Measurements from ENCODE around the gene MGAT4C. TPM values are rescaled to one million over a fixed set of nuclear protein-coding genes. Genes with fewer than 3 reads are reported as not detected.
"Not testable (repeated sequence)": the region's sequence is repeated elsewhere in the genome, so short reads cannot be mapped to it uniquely, and the experiment has no call there.

Gene MGAT4C
- total RNA-seq (2.6 and 2.9 TPM in 2 replicates), polyA plus RNA-seq (4.8 and 4.9 TPM in 2 replicates)

GRCh38 chr12:86256163-86256562, at the start of gene MGAT4C:
MGAT4C (minus strand) TSS chr12:86256391.
- Histone ChIP-seq H3K4me1 (ENCODE audit: insufficient read depth) (no peaks in the 10 kb centered on the region), H2AFZ (no peak within 1 kb of the TSS), H3K36me3 (replicated peaks; ENCODE audit: insufficient read depth, low read depth) (no peaks in the 10 kb centered on the region), H3K9me2 (replicated peaks; ENCODE audit: insufficient read depth) (no peaks in the 10 kb centered on the region), H3K27ac (no peak within 1 kb of the TSS), H3K4me3 (no peak within 1 kb of the TSS), H4K20me1 (ENCODE audit: insufficient read depth, poor library complexity, severe bottlenecking) (no peaks in the 10 kb centered on the region), H3K4me2 (peak within 1 kb of the TSS; percentile 17), H3K79me2 (no peaks in the 10 kb centered on the region), H3K9me3 (ENCODE audit: low read depth) (no peaks in the 10 kb centered on the region), H3K27me3 (no peaks in the 10 kb centered on the region)
- TF ChIP-seq EZH2phosphoT487 (IDR thresholded peaks at IDR 0.05; ENCODE audit: low read depth, severe bottlenecking, unreplicated experiment): no peak
- no peak for TF ChIP-seq EZH2 (IDR thresholded peaks at IDR 0.05; ENCODE audit: borderline replicate concordance)
- TF ChIP-seq CTCF (IDR thresholded peaks at IDR 0.05; ENCODE audit: poor library complexity): no peak
- 24% methylated on average over 3 of the region's 3 CpGs for WGBS (ENCODE audit: low lambda C conversion rate, missing lambda C conversion rate)
- peak; percentile 11 for DNase-seq (ENCODE audit: low spot score)

GRCh38 chr12:86296396-86296795, 40.2 kb upstream of the MGAT4C start:
- H3K4me1 ChIP-seq (ENCODE audit: insufficient read depth); H3K36me3 ChIP-seq (replicated peaks; ENCODE audit: insufficient read depth, low read depth); H3K9me3 ChIP-seq (ENCODE audit: low read depth); H4K20me1 ChIP-seq (ENCODE audit: insufficient read depth, poor library complexity, severe bottlenecking); DNase-seq (ENCODE audit: low spot score); H3K4me2 ChIP-seq; H2AFZ ChIP-seq; H3K79me2 ChIP-seq; H3K27me3 ChIP-seq; H3K27ac ChIP-seq; H3K9me2 ChIP-seq (replicated peaks; ENCODE audit: insufficient read depth); H3K4me3 ChIP-seq: not testable (repeated sequence)
- WGBS (ENCODE audit: low lambda C conversion rate, missing lambda C conversion rate): over 99% methylated on average over 25 of the region's 31 CpGs

DNA sequence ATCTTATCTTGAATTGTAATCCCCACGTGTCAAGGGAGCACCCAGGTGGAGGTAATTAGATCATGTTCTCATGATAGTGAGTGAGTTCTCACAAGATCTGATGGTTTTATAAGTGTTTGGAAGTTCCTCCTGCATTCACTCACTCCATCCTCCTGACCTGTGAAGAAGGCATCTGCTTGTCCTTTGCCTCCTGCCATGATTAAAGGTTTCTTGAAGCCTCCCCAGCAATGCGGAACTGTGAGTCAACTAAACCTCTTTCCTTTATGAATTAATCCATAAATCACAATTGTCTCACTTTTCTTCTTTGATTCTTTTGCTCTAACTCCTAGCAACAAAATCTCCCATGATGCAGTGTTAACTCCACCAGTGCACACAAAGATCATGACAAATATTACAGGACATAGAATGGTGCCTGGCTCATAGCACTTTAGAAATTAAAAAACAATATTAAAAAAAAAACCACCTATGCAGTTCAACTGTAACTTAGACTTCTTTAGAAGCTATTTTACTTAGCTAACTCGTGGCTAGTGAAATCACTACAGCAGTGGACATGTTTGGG, 37.6 kb upstream of the MGAT4C start:
- Histone ChIP-seq H3K27ac (no peak overlapping the region), H3K36me3 (replicated peaks; ENCODE audit: insufficient read depth, low read depth) (no peaks in the 10 kb centered on the region), H3K4me1 (ENCODE audit: insufficient read depth) (no peaks in the 10 kb centered on the region), H3K4me3 (no peak overlapping the region), H3K9me3 (ENCODE audit: low read depth) (no peaks in the 10 kb centered on the region), H4K20me1 (ENCODE audit: insufficient read depth, poor library complexity, severe bottlenecking) (no peaks in the 10 kb centered on the region), H3K9me2 (replicated peaks; ENCODE audit: insufficient read depth) (no peaks in the 10 kb centered on the region), H3K27me3 (no peaks in the 10 kb centered on the region), H2AFZ (no peak overlapping the region), H3K4me2 (no peak overlapping the region), H3K79me2 (no peaks in the 10 kb centered on the region)
- TF ChIP-seq CTCF (IDR thresholded peaks at IDR 0.05; ENCODE audit: poor library complexity) (no peak), EZH2phosphoT487 (IDR thresholded peaks at IDR 0.05; ENCODE audit: low read depth, severe bottlenecking, unreplicated experiment) (no peak), EZH2 (IDR thresholded peaks at IDR 0.05; ENCODE audit: borderline replicate concordance) (no peak)
- no peak for DNase-seq (ENCODE audit: low spot score)
- 54% methylated on average over 3 of the region's 3 CpGs for WGBS (ENCODE audit: low lambda C conversion rate, missing lambda C conversion rate)

DNA sequence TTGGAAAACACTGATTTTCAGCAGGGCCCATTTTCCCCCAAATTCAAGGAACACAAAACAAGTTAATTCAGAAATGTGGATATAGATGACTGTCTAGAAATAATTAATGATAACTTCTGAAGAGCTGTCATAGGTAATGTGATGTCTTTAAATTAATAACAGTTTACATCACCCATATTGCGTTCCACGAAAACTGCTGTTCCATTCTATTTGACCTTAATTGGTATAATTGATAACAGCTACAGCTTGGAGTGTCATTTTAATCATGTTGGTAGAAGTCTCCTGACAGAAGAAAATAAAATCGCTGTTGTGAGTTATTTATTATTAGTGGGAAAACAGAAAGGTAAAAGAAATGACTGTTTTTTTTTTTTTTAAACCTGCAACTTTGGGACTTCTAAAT, 36.3 kb upstream of the MGAT4C start:
- H3K36me3 ChIP-seq (replicated peaks; ENCODE audit: insufficient read depth, low read depth): no peaks in the 10 kb centered on the region
- no peak for DNase-seq (ENCODE audit: low spot score)
- no peaks in the 10 kb centered on the region for H3K9me3 ChIP-seq (ENCODE audit: low read depth)
- no peaks in the 10 kb centered on the region for H4K20me1 ChIP-seq (ENCODE audit: insufficient read depth, poor library complexity, severe bottlenecking)
- H3K79me2 ChIP-seq: no peaks in the 10 kb centered on the region
- H2AFZ ChIP-seq: no peak overlapping the region
- H3K27ac ChIP-seq: no peak overlapping the region
- 61% methylated on average over 3 of the region's 3 CpGs for WGBS (ENCODE audit: low lambda C conversion rate, missing lambda C conversion rate)
- no peak overlapping the region for H3K4me2 ChIP-seq
- no peaks in the 10 kb centered on the region for H3K27me3 ChIP-seq
- H3K4me3 ChIP-seq: no peak overlapping the region
- no peak for TF ChIP-seq CTCF (IDR thresholded peaks at IDR 0.05; ENCODE audit: poor library complexity)
- TF ChIP-seq EZH2phosphoT487 (IDR thresholded peaks at IDR 0.05; ENCODE audit: low read depth, severe bottlenecking, unreplicated experiment): no peak
- TF ChIP-seq EZH2 (IDR thresholded peaks at IDR 0.05; ENCODE audit: borderline replicate concordance): no peak
- no peaks in the 10 kb centered on the region for H3K4me1 ChIP-seq (ENCODE audit: insufficient read depth)
- no peaks in the 10 kb centered on the region for H3K9me2 ChIP-seq (replicated peaks; ENCODE audit: insufficient read depth)

Measured in hepatocyte (in vitro differentiated cells).